ENCODE results near the gene CLEC2L. TPM values are rescaled to one million over a fixed set of nuclear protein-coding genes. Genes with fewer than 3 reads are reported as not detected.

CLEC2L gene
- total RNA-seq, 1 donor from 2014 or later: not detected

- Histone ChIP-seq H3K9ac (ENCODE audit: low read length) (no peak overlapping the region), H3K4me3 (ENCODE audit: insufficient read depth, low read depth, low read length) (no peak overlapping the region), H3K36me3 (ENCODE audit: insufficient read depth, low read length) (no peaks in the 10 kb centered on the region), H3K27ac (ENCODE audit: low read depth, low read length) (no peak overlapping the region), H3K9me3 (ENCODE audit: insufficient read depth, low read depth, low read length) (no peaks in the 10 kb centered on the region), H3K27me3 (ENCODE audit: insufficient read depth, low read length) (peaks cover 48% of the 10 kb centered on the region), H3K4me1 (ENCODE audit: insufficient read depth, low read length) (peaks cover 11% of the 10 kb centered on the region), H3K79me2 (ENCODE audit: insufficient read depth, low read length) (no peaks in the 10 kb centered on the region), H3K4me2 (ENCODE audit: low read length) (peak overlapping the region; percentile 70), H4K20me1 (ENCODE audit: insufficient read depth, low read length) (peaks cover 4% of the 10 kb centered on the region), H2AFZ (ENCODE audit: low read depth, low read length) (peak overlapping the region; percentile 66)
- peak; percentile 85 for TF ChIP-seq EZH2 (IDR thresholded peaks at IDR 0.05; ENCODE audit: insufficient read depth, low read length)
- TF ChIP-seq CTCF (IDR thresholded peaks at IDR 0.05; ENCODE audit: insufficient read depth, low read depth, low read length): no peak
- Mint-ChIP-seq H3K4me3 (ENCODE audit: unreplicated experiment) (peak overlapping the region; percentile 73), H3K4me1 (ENCODE audit: low read depth, unreplicated experiment) (no peaks in the 10 kb centered on the region), H3K27ac (ENCODE audit: unreplicated experiment) (no peak overlapping the region), H3K27me3 (ENCODE audit: low read depth, unreplicated experiment) (peaks cover 49% of the 10 kb centered on the region), H3K9me3 (ENCODE audit: unreplicated experiment) (peaks cover 1% of the 10 kb centered on the region), H3K36me3 (ENCODE audit: low read depth, unreplicated experiment) (peaks cover 2% of the 10 kb centered on the region)
- no peak for DNase-seq (ENCODE audit: low read depth)
- FAIRE-seq: no peak
Measured at GRCh38 chr7:139482662-139483466, 40.6 kb upstream of the CLEC2L start.

DNA sequence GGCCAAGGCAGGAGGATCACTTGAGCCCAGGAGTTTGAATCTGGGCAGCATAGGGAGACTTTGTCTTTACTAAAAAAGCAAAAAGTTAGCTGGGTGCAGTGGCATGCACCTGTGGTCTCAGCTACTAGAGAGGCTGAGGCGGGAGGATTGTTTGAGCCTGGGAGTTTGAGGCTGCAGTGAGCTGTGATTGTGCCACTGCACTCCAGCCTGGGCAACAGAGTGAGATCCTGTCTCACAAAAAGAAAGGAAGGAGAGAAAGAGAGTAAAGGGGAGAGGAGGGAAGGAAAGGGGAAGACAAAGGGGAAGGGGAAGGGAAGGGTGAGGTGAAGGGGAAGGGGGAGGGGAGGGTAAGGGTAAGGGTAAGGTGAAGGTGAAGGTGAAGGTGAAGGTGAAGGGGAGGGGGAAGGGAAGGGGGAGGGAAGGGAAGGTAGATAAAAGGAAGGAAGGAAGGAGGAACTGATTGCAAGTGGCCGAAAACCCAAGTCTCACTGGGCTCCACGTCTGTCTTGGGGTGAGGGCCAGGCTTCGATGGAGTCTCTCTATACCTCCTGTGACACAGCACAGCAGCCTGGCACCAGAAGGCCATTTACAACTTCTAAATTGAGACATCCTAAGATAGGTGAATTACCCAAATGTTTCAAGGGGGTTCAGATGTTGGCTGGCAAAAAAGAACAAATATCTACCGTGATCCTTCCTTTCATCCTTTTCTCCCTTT is 36.0 kb upstream of the CLEC2L start:
- Histone ChIP-seq H3K4me1 (ENCODE audit: insufficient read depth, low read length) (peaks cover 11% of the 10 kb centered on the region), H3K9me3 (ENCODE audit: insufficient read depth, low read depth, low read length) (peaks cover 2% of the 10 kb centered on the region), H2AFZ (ENCODE audit: low read depth, low read length) (no peak overlapping the region), H3K4me2 (ENCODE audit: low read length) (no peak overlapping the region), H3K9ac (ENCODE audit: low read length) (no peak overlapping the region), H3K36me3 (ENCODE audit: insufficient read depth, low read length) (no peaks in the 10 kb centered on the region), H3K27ac (ENCODE audit: low read depth, low read length) (no peak overlapping the region), H3K79me2 (ENCODE audit: insufficient read depth, low read length) (no peaks in the 10 kb centered on the region), H4K20me1 (ENCODE audit: insufficient read depth, low read length) (no peaks in the 10 kb centered on the region), H3K27me3 (ENCODE audit: insufficient read depth, low read length) (peaks cover 40% of the 10 kb centered on the region), H3K4me3 (ENCODE audit: insufficient read depth, low read depth, low read length) (no peak overlapping the region)
- H3K9me3 Mint-ChIP-seq (ENCODE audit: unreplicated experiment): peaks cover 10% of the 10 kb centered on the region
- H3K4me3 Mint-ChIP-seq (ENCODE audit: unreplicated experiment): no peak overlapping the region
- peaks cover 4% of the 10 kb centered on the region for H3K36me3 Mint-ChIP-seq (ENCODE audit: low read depth, unreplicated experiment)
- peaks cover 7% of the 10 kb centered on the region for H3K4me1 Mint-ChIP-seq (ENCODE audit: low read depth, unreplicated experiment)
- DNase-seq (ENCODE audit: low read depth): no peak
- H3K27me3 Mint-ChIP-seq (ENCODE audit: low read depth, unreplicated experiment): peaks cover 35% of the 10 kb centered on the region
- no peak overlapping the region for H3K27ac Mint-ChIP-seq (ENCODE audit: unreplicated experiment)
- FAIRE-seq: no peak
- TF ChIP-seq EZH2 (IDR thresholded peaks at IDR 0.05; ENCODE audit: insufficient read depth, low read length) (no peak), CTCF (IDR thresholded peaks at IDR 0.05; ENCODE audit: insufficient read depth, low read depth, low read length) (no peak)
